Measurements from ENCODE around the gene HOXD13.

DNA sequence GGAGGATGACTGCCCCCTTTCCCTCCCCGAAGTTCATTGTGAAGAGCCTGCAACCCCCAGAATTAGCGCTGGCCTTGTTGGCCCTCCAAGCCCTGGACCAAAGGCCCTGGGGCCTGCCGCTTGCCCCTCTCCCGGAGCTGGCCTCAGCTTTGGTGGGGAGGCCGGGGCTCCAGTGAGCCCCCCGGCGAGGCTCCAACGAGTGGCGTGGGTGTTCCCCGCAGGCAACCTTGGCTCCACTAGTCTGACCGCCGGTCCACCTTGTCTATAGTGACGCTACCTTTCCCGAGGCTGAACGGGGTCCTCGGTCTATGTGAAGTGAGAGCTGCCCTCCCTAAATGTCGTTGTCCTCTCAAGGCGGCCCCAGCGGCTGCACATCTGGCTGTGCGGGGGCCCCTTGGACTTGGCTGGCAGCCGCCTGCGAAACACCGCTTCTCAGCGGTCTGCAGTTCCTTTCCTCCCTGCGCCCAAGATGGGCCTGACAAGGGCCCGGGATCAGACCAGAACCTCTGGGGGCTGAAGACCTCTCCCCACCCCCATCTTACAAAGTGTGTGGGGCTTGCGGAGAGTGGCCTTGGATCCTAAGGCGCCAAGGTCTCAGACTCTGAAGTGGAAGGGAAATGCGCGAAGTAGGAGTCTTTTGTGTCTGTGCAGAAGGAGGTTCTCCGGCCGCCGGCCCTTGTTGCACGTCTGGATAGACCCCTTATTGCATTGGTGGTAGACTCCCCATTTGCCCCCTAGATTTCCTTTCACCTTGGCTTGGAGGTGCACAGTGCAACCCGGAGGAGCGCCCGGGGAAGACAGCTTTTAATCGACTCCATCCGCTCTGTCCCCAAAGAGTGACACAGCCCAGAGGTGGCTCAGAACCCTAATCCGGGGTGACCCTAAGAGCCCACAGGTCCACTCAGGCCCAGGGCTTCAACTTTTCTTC lies 20.1 kb downstream of the HOXD13 start:
- TF ChIP-seq CTCF (IDR thresholded peaks at IDR 0.05; ENCODE audit: low read depth, low read length, poor library complexity, severe bottlenecking), result no peak
- no peak for TF ChIP-seq EZH2phosphoT487 (IDR thresholded peaks at IDR 0.05; ENCODE audit: borderline replicate concordance, low read length)
